VCaP (cell line): ENCODE data around the gene MFSD1.

Experiments
- H3K27ac ChIP-seq: fragments of 450-650 bp; 2 replicates; pipeline ENCODE4 v1.5.1; 2017
- CTCF ChIP-seq: fragments of 450-650 bp; conservative IDR thresholded peaks from 2 replicates; pipeline ENCODE4 v1.5.1; 2017; ENCODE audit warnings: mild to moderate bottlenecking, moderate library complexity

MFSD1 gene

GRCh38 chr3:158766364-158766763, 35.5 kb upstream of the MFSD1 start:
- TF ChIP-seq CTCF: no peak
- H3K27ac ChIP-seq: no peak overlapping the region

GRCh38 chr3:158768361-158768787, 33.5 kb upstream of the MFSD1 start:
- TF ChIP-seq CTCF: no peak
- H3K27ac ChIP-seq: no peak overlapping the region

GRCh38 chr3:158768881-158769543, 32.8 kb upstream of the MFSD1 start:
- H3K27ac ChIP-seq: no peak overlapping the region

GRCh38 chr3:158769549-158769948, 32.3 kb upstream of the MFSD1 start:
- H3K27ac ChIP-seq: no peak overlapping the region
- TF ChIP-seq CTCF: no peak

More at GRCh38 chr3:158768881-158769543, 32.8 kb upstream of the MFSD1 start:
- no peak for TF ChIP-seq CTCF

GRCh38 chr3:158769952-158770740, 31.7 kb upstream of the MFSD1 start:
- TF ChIP-seq CTCF: no peak
- no peak overlapping the region for H3K27ac ChIP-seq

GRCh38 chr3:158770741-158771350, 31.0 kb upstream of the MFSD1 start:
- TF ChIP-seq CTCF: no peak

GRCh38 chr3:158771577-158771976, 30.3 kb upstream of the MFSD1 start:
- no peak for TF ChIP-seq CTCF
- no peak overlapping the region for H3K27ac ChIP-seq

More at GRCh38 chr3:158770741-158771350, 31.0 kb upstream of the MFSD1 start:
- no peak overlapping the region for H3K27ac ChIP-seq
